Measurements from ENCODE around the gene CCDC91.

The CCDC91 gene

GRCh38 chr12:28583701-28584261 is 393.5 kb downstream of the CCDC91 start:
- no peak for TF ChIP-seq OSR1 (CRISPR knock-in tag; IDR thresholded peaks at IDR 0.05)
- no peak for TF ChIP-seq ZFP30 (CRISPR knock-in tag; IDR thresholded peaks at IDR 0.05)
- TF ChIP-seq PPARA (CRISPR knock-in tag; IDR thresholded peaks at IDR 0.05; ENCODE audit: borderline replicate concordance) = no peak
- TF ChIP-seq ISL1 (CRISPR knock-in tag; IDR thresholded peaks at IDR 0.05) = peak; percentile 71
- peak; percentile 25; the same call in 1 of the 3 replicates for ATAC-seq

- ATAC-seq = no peak
- TF ChIP-seq BACH2 (CRISPR knock-in tag; IDR thresholded peaks at IDR 0.05; ENCODE audit: borderline replicate concordance) (no peak), POU6F1 (CRISPR knock-in tag; IDR thresholded peaks at IDR 0.05; ENCODE audit: borderline replicate concordance, low read depth) (no peak), ZFP3 (CRISPR knock-in tag; IDR thresholded peaks at IDR 0.05) (no peak), PATZ1 (CRISPR knock-in tag; IDR thresholded peaks at IDR 0.05; ENCODE audit: borderline replicate concordance) (no peak), SNAI2 (CRISPR knock-in tag; IDR thresholded peaks at IDR 0.05) (no peak), ISL1 (CRISPR knock-in tag; IDR thresholded peaks at IDR 0.05) (no peak), ZNF8 (CRISPR knock-in tag; IDR thresholded peaks at IDR 0.05) (no peak), GLIS3 (CRISPR knock-in tag; IDR thresholded peaks at IDR 0.05) (no peak), OSR1 (CRISPR knock-in tag; IDR thresholded peaks at IDR 0.05) (no peak), TOX (CRISPR knock-in tag; IDR thresholded peaks at IDR 0.05; ENCODE audit: borderline replicate concordance) (no peak), RARB (CRISPR knock-in tag; IDR thresholded peaks at IDR 0.05) (no peak), ZC3H10 (CRISPR knock-in tag; IDR thresholded peaks at IDR 0.05) (no peak)
- TF ChIP-seq, protein P1, sequence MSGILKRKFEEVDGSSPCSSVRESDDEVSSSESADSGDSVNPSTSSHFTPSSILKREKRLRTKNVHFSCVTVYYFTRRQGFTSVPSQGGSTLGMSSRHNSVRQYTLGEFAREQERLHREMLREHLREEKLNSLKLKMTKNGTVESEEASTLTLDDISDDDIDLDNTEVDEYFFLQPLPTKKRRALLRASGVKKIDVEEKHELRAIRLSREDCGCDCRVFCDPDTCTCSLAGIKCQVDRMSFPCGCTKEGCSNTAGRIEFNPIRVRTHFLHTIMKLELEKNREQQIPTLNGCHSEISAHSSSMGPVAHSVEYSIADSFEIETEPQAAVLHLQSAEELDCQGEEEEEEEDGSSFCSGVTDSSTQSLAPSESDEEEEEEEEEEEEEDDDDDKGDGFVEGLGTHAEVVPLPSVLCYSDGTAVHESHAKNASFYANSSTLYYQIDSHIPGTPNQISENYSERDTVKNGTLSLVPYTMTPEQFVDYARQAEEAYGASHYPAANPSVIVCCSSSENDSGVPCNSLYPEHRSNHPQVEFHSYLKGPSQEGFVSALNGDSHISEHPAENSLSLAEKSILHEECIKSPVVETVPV (CRISPR knock-in tag; IDR thresholded peaks at IDR 0.05) = no peak
Observed at GRCh38 chr12:28585146-28585545, 394.9 kb downstream of the CCDC91 start.

DNA sequence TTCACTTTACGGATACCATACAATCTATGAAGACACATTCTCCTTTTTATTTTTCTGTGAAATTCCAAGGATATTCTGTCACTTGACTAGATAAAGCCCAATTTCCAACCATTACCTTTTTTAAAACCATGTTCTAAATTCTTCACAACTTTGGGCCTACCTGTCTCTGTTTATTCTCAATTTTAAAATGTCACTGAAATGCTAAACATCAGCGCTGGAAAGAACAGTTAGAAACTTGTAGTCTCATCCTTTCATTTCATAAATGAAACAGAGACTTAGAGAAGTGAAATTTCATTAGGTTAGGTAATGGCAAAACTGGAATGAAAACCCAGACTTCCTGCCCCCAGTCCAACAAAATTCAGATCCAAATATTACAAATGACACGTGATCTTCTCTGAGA is 396.2 kb downstream of the CCDC91 start:
- TF ChIP-seq PPARA (CRISPR knock-in tag; IDR thresholded peaks at IDR 0.05; ENCODE audit: borderline replicate concordance) (no peak), ZNF70 (CRISPR knock-in tag; IDR thresholded peaks at IDR 0.05) (no peak), ZNF8 (CRISPR knock-in tag; IDR thresholded peaks at IDR 0.05) (no peak), RARB (CRISPR knock-in tag; IDR thresholded peaks at IDR 0.05) (no peak), TSHZ2 (CRISPR knock-in tag; IDR thresholded peaks at IDR 0.05) (no peak), ZC3H10 (CRISPR knock-in tag; IDR thresholded peaks at IDR 0.05) (no peak), ZFP30 (CRISPR knock-in tag; IDR thresholded peaks at IDR 0.05) (no peak), ESRRG (CRISPR knock-in tag; IDR thresholded peaks at IDR 0.05) (no peak), ZFP3 (CRISPR knock-in tag; IDR thresholded peaks at IDR 0.05) (no peak)
- TF ChIP-seq, protein P2, sequence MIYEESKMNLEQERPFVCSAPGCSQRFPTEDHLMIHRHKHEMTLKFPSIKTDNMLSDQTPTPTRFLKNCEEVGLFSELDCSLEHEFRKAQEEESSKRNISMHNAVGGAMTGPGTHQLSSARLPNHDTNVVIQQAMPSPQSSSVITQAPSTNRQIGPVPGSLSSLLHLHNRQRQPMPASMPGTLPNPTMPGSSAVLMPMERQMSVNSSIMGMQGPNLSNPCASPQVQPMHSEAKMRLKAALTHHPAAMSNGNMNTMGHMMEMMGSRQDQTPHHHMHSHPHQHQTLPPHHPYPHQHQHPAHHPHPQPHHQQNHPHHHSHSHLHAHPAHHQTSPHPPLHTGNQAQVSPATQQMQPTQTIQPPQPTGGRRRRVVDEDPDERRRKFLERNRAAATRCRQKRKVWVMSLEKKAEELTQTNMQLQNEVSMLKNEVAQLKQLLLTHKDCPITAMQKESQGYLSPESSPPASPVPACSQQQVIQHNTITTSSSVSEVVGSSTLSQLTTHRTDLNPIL (CRISPR knock-in tag; IDR thresholded peaks at IDR 0.05; ENCODE audit: low read depth) = no peak
- TF ChIP-seq, protein P1 (CRISPR knock-in tag; IDR thresholded peaks at IDR 0.05) = no peak
- no peak for ATAC-seq

Data from SK-N-SH treated with all-trans-retinoic acid at 6 μM for 48 hours (cell line).